MM.1S (cell line): ENCODE data around the gene ACER1.

ENCODE experiments used
- EZH2 ChIP-seq: fragments of 300-600 bp; sonication (generic); optimal IDR thresholded peaks from 2 replicates; pipeline ENCODE3; 2017; ENCODE audit warnings: low read depth, mild to moderate bottlenecking, antibody characterized with exemption, low read length, mixed read lengths
- TF ChIP-seq, protein P1 (sequence below): fragments of 300-600 bp; sonication (generic); IDR thresholded peaks from 2 replicates; pipeline ENCODE4 v1.5.1; 2016; ENCODE audit warnings: antibody characterized with exemption, low read length, mixed read lengths

DNA sequence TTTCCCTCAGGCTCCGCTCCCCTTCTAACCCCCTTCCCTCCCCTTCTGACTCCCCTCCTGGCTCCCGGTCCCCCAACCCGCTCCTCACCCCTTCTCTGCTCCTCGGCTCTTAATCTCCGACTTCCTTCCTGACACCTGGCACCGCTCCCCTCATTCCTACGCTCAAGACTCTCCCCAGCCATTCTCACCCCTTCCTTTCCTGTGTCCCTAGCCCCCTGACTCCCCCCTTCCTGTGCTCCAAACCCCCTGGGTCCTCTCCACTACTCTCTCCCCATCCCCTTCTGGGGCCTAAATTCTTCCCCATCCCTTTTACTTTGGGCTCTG is 28.6 kb upstream of the ACER1 start:
- TF ChIP-seq, protein P1, sequence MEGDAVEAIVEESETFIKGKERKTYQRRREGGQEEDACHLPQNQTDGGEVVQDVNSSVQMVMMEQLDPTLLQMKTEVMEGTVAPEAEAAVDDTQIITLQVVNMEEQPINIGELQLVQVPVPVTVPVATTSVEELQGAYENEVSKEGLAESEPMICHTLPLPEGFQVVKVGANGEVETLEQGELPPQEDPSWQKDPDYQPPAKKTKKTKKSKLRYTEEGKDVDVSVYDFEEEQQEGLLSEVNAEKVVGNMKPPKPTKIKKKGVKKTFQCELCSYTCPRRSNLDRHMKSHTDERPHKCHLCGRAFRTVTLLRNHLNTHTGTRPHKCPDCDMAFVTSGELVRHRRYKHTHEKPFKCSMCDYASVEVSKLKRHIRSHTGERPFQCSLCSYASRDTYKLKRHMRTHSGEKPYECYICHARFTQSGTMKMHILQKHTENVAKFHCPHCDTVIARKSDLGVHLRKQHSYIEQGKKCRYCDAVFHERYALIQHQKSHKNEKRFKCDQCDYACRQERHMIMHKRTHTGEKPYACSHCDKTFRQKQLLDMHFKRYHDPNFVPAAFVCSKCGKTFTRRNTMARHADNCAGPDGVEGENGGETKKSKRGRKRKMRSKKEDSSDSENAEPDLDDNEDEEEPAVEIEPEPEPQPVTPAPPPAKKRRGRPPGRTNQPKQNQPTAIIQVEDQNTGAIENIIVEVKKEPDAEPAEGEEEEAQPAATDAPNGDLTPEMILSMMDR: no peak
- no peak for TF ChIP-seq EZH2
